Measurements from ENCODE around the gene CATSPERD. TPM values are rescaled to one million over a fixed set of nuclear protein-coding genes. Genes with fewer than 3 reads are reported as not detected.

Gene CATSPERD
- total and polyA plus RNA-seq, 9 of the 15 experiments (the other 6 are each of a cell fraction or from before 2014, with no cell fraction given), result not detected

DNA sequence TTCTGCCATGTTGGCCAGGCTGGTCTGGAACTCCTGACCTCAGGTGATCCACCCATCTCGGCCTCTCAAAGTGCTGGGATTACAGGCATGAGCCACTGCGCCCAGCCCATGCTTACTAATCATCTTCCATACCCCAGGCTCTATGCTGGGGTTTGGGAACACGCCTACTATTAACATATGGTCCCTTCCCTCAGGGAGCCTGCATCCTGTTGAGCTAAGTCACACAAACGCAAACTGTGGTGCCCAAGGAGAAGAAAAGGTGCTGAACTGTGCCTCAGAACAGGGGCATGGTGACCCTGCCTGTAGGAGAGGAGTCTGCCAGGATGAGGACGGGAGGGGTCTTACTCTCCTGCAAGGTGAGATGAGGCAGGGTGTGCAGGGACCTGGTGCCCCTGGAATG, 45.7 kb upstream of the CATSPERD start (continued):
- TF ChIP-seq NRF1 (conservative IDR thresholded peaks at IDR 0.05 in 1 of 2, IDR thresholded peaks at IDR 0.05 in 1 of 2), result no peak

DNA sequence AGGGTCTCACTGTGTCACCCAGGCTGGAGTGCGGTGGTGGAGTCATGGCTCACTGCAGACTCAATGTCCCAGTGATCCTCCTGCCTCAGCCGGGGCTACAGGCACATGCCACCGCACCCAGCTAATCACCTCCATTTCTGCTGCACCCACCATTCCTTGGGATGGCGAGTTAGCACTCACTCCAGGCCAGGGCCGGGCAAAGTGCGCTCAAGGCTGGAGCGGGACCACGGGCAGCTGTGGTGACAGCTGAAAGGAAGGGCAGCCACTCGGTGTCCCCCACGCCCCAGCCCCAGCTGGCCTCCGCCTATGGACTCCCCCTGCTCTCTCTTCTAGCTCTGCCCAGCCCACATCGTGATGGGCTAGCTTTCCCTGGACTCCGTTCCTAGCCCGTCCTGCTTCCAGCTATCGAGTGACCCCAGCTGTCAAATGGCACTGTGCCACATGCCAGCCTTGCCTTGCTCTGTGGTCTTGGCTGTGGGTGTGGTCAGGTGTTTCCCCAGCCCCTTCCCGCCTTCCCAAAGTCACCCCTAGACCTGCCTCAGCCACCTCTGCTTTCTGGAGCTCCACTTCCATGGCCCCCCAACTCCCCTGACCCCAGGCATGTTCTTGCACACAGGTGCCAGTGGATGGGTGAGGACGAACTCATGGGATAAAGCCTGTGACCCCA, 44.2 kb upstream of the CATSPERD start:
- no peaks in the 10 kb centered on the region for H3K9me1 ChIP-seq (ENCODE audit: control insufficient read depth, insufficient read depth, low read length)
- no peaks in the 10 kb centered on the region; the same call in 1 of the 2 replicates for H4K20me1 ChIP-seq (replicated peaks; ENCODE audit: control insufficient read depth, insufficient read depth, low read length)
- H3K79me2 ChIP-seq (ENCODE audit: control insufficient read depth, insufficient read depth, low read length), result peaks cover 12% of the 10 kb centered on the region
- WGBS (ENCODE audit: insufficient coverage, low coverage, missing lambda C conversion rate), result 67% methylated on average over 12 of the region's 17 CpGs
- ATAC-seq (no peak), DNase-seq (ENCODE audit: extremely low read depth in 1 of 4, low spot score in 3 of 4) (no peak), FAIRE-seq (no peak)
- in situ Hi-C loops (cut with MboI), result no loop called here
- no peaks in the 10 kb centered on the region for H3K27me3 ChIP-seq (ENCODE audit: control insufficient read depth in 2 of 2, insufficient read depth in 2 of 2, low read length in 2 of 2)
- intact Hi-C loops (cut with micrococcal nuclease), result no loop called here
- peaks cover 17 to 53% of the 10 kb centered on the region in 2 experiments for H3K4me1 ChIP-seq (replicated peaks in 1 of 2; ENCODE audit: control insufficient read depth in 2 of 2, insufficient read depth in 2 of 2, low read length in 2 of 2)
- no peak overlapping the region for H2AFZ ChIP-seq (ENCODE audit: low read depth, low read length)
- H3K9me3 ChIP-seq (replicated peaks; ENCODE audit: control insufficient read depth, insufficient read depth, low read depth, low read length), result no peaks in the 10 kb centered on the region
- no peak overlapping the region for H3K4me3 ChIP-seq
- H3K27ac ChIP-seq (ENCODE audit: extremely low read depth, low read depth, low read length), result no peak overlapping the region
- H3K36me3 ChIP-seq (ENCODE audit: control insufficient read depth, insufficient read depth, low read length), result peaks cover 20% of the 10 kb centered on the region; the same call in 2 of the 3 replicates
- no peak overlapping the region for H3K4me2 ChIP-seq (ENCODE audit: insufficient read depth, low read length)
- peak overlapping the region in 1 of 2 experiments; percentile 22; a peak in 2 of 4 replicates for H3K9ac ChIP-seq (ENCODE audit: insufficient read depth in 1 of 2, low read depth in 2 of 2, low read length in 2 of 2)
- TF ChIP-seq POLR2A (conservative IDR thresholded peaks at IDR 0.05) (peak; percentile 36), ZKSCAN1 (IDR thresholded peaks at IDR 0.05; ENCODE audit: low read depth, low read length) (no peak), NFIC (IDR thresholded peaks at IDR 0.05) (0 out of 2 replicates have a peak, but pooled peaks have one; percentile 20), POLR2G (IDR thresholded peaks at IDR 0.05; ENCODE audit: low read depth, low read length) (peak; percentile 54)
- TF ChIP-seq, protein P1, sequence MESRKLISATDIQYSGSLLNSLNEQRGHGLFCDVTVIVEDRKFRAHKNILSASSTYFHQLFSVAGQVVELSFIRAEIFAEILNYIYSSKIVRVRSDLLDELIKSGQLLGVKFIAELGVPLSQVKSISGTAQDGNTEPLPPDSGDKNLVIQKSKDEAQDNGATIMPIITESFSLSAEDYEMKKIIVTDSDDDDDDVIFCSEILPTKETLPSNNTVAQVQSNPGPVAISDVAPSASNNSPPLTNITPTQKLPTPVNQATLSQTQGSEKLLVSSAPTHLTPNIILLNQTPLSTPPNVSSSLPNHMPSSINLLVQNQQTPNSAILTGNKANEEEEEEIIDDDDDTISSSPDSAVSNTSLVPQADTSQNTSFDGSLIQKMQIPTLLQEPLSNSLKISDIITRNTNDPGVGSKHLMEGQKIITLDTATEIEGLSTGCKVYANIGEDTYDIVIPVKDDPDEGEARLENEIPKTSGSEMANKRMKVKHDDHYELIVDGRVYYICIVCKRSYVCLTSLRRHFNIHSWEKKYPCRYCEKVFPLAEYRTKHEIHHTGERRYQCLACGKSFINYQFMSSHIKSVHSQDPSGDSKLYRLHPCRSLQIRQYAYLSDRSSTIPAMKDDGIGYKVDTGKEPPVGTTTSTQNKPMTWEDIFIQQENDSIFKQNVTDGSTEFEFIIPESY (CRISPR knock-in tag; IDR thresholded peaks at IDR 0.05), result no peak
- TF ChIP-seq, protein P2, sequence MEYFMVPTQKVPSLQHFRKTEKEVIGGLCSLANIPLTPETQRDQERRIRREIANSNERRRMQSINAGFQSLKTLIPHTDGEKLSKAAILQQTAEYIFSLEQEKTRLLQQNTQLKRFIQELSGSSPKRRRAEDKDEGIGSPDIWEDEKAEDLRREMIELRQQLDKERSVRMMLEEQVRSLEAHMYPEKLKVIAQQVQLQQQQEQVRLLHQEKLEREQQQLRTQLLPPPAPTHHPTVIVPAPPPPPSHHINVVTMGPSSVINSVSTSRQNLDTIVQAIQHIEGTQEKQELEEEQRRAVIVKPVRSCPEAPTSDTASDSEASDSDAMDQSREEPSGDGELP (CRISPR knock-in tag; IDR thresholded peaks at IDR 0.05; ENCODE audit: borderline replicate concordance), result peak; percentile 4; the same call in 1 of the 2 replicates
- POLR2A ChIA-PET, result interaction anchor here (0.6 to 2.8 kb wide), 6 partner anchors 9 to 33 kb away, joined by 3 to 9 read pairs (median 3); partner anchors contain the start of gene RPL36
- BruUV-seq (replicated peaks), result no TSS peak
- CTCF ChIA-PET (ENCODE audit: low intra/inter-chr PET ratio), result no interaction called here

Measured in K562 (cell line).